ENCODE data around the gene GALNS. TPM values are rescaled to one million over a fixed set of nuclear protein-coding genes. Genes with fewer than 3 reads are reported as not detected.

Gene GALNS
- total and polyA plus RNA-seq, 2 of the 4 experiments (the other 2 are of a cell fraction) = 7.2 to 32.5 TPM

GRCh38 chr16:88827727-88828126, 29.0 kb downstream of the GALNS start:
- intact Hi-C loops (cut with micrococcal nuclease) = no loop called here
- Histone ChIP-seq H3K23ac (ENCODE audit: low read depth, low read length) (no peak overlapping the region), H3K79me1 (ENCODE audit: low read depth in 1 of 2, low read length in 2 of 2) (no peaks in the 10 kb centered on the region), H3K9me3 (ENCODE audit: control insufficient read depth, insufficient read depth, low read length) (no peaks in the 10 kb centered on the region), H2BK120ac (ENCODE audit: low read depth, low read length) (no peak overlapping the region), H4K91ac (ENCODE audit: insufficient read depth, low read depth, low read length) (no peak overlapping the region), H3K36me3 (ENCODE audit: control insufficient read depth, insufficient read depth, low read length) (peaks cover 23% of the 10 kb centered on the region), H2BK20ac (ENCODE audit: low read depth, low read length) (no peak overlapping the region), H3K4ac (ENCODE audit: low read depth, low read length) (no peak overlapping the region), H3K27ac (ENCODE audit: insufficient read depth, low read length) (no peak overlapping the region), H4K5ac (ENCODE audit: low read depth, low read length) (no peak overlapping the region), H3K4me1 (ENCODE audit: control insufficient read depth, insufficient read depth, low read length) (peaks cover 4% of the 10 kb centered on the region; the same call in 1 of the 2 replicates), H2AK9ac (replicated peaks; ENCODE audit: low read depth, low read length, poor library complexity) (peak overlapping the region; percentile 16), H2BK15ac (ENCODE audit: low read depth, low read length) (no peak overlapping the region), H3K56ac (ENCODE audit: extremely low read depth, insufficient read depth, low read length) (no peak overlapping the region), H2AK5ac (ENCODE audit: low read depth, low read length) (no peak overlapping the region), H3K9me1 (ENCODE audit: insufficient read depth, low read length) (no peaks in the 10 kb centered on the region), H3K27me3 (ENCODE audit: control insufficient read depth, insufficient read depth, low read length) (no peaks in the 10 kb centered on the region), H4K8ac (ENCODE audit: low read depth in 2 of 2, low read length in 2 of 2) (no peak overlapping the region), H3K4me2 (ENCODE audit: low read depth, low read length) (no peak overlapping the region), H3K14ac (replicated peaks; ENCODE audit: low read depth, low read length) (no peak overlapping the region), H2AFZ (replicated peaks; ENCODE audit: low read length, poor library complexity) (no peak overlapping the region), H2BK5ac (ENCODE audit: low read depth, low read length, poor library complexity, severe bottlenecking) (no peak overlapping the region), H3K18ac (ENCODE audit: low read depth, low read length) (no peak overlapping the region), H3K4me3 (ENCODE audit: insufficient read depth, low read depth, low read length) (no peak overlapping the region), H4K20me1 (ENCODE audit: insufficient read depth, low read length) (peaks cover 4% of the 10 kb centered on the region; the same call in 1 of the 2 replicates), H3K9ac (ENCODE audit: low read depth, low read length) (no peak overlapping the region)
- ChIA-PET POLR2A (ENCODE audit: unreplicated experiment) (no interaction called here), CTCF (interaction anchor here (1.1 kb wide), 1 partner anchor 30 kb away, joined by 3 read pairs; the partner anchor contains the start of genes GALNS and TRAPPC2L)
- in situ Hi-C loops (cut with MboI; ENCODE audit: low sequenced_read_pairs) = no loop called here
- ATAC-seq (ENCODE audit: low read depth) = no peak
- 71% methylated on average over 2 of the region's 21 CpGs; no CpG with 5 or more reads in 1 of the 2 experiments for WGBS, 2 experiments (ENCODE audit: extremely low coverage in 2 of 2, insufficient read length in 1 of 2)
- DNase-seq = no peak
- no peak for TF ChIP-seq MAZ (IDR thresholded peaks at IDR 0.05; ENCODE audit: borderline replicate concordance, low read depth, low read length)
- TF ChIP-seq POLR2A (IDR thresholded peaks at IDR 0.05; ENCODE audit: low read depth, low read length) = no peak
- TF ChIP-seq SMC3 (IDR thresholded peaks at IDR 0.05; ENCODE audit: low read depth, low read length) = no peak
- no peak for TF ChIP-seq USF2 (IDR thresholded peaks at IDR 0.05; ENCODE audit: low read depth, low read length)
- no peak for TF ChIP-seq NFE2L2 (IDR thresholded peaks at IDR 0.05; ENCODE audit: low read depth, low read length)
- TF ChIP-seq BHLHE40 (IDR thresholded peaks at IDR 0.05; ENCODE audit: low read depth, low read length) = no peak
- TF ChIP-seq FOS (IDR thresholded peaks at IDR 0.05; ENCODE audit: low read depth, low read length) = no peak
- TF ChIP-seq MAFK (IDR thresholded peaks at IDR 0.05; ENCODE audit: low read depth, low read length) = no peak
- no peak for TF ChIP-seq RFX5 (IDR thresholded peaks at IDR 0.05; ENCODE audit: low read depth, low read length)
- no peak for TF ChIP-seq CHD1 (IDR thresholded peaks at IDR 0.05; ENCODE audit: low read depth, low read length)
- no peak for TF ChIP-seq RCOR1 (IDR thresholded peaks at IDR 0.05; ENCODE audit: insufficient replicate concordance, low read length)
- TF ChIP-seq MXI1 (IDR thresholded peaks at IDR 0.05; ENCODE audit: borderline replicate concordance, low read depth, low read length) = no peak
- TF ChIP-seq CEBPB (IDR thresholded peaks at IDR 0.05; ENCODE audit: low read depth, low read length) = no peak
- TF ChIP-seq CTCF (conservative IDR thresholded peaks at IDR 0.05; ENCODE audit: low read depth, low read length) = no peak
- TF ChIP-seq RAD21 (IDR thresholded peaks at IDR 0.05; ENCODE audit: low read length) = no peak
- no TSS peak for BruUV-seq (replicated peaks)
- dilution Hi-C loops (cut with HindIII; ENCODE audit: low sequenced_read_pairs, unreplicated experiment) = no loop called here

All from IMR-90 (cell line).